Left renal cortex interstitium (tissue), 4 donors: Measurements from ENCODE around the gene COL23A1. TPM values are rescaled to one million over a fixed set of nuclear protein-coding genes. Genes with fewer than 3 reads are reported as not detected.
A peak's percentile ranks its signal among the peaks of the same experiment; 100 is the strongest.

Experiments used
- DNase-seq, 4 donors: peaks; one replicate each; pipeline ENCODE4 v3.0.0-alpha.2; 2013; ENCODE audit warnings: low read depth in 4 of 4, low spot score in 2 of 4, missing footprints in 1 of 4
- polyA plus RNA-seq, 4 donors: library from polyadenylated mRNA; unstranded; fragments of 120-200 nt; gene quantifications; one replicate each; pipeline ENCODE4 v1.2.1, GENCODE V29; 2013; ENCODE audit not compliant: insufficient read length in 4 of 4

COL23A1 gene
- polyA plus RNA-seq, 4 donors: 4.4 to 8.8 (median 8.3) TPM

GRCh38 chr5:178466342-178466741, 123.9 kb downstream of the COL23A1 start:
- no peak for DNase-seq

GRCh38 chr5:178465861-178466288, 124.3 kb downstream of the COL23A1 start:
- DNase-seq: no peak

DNA sequence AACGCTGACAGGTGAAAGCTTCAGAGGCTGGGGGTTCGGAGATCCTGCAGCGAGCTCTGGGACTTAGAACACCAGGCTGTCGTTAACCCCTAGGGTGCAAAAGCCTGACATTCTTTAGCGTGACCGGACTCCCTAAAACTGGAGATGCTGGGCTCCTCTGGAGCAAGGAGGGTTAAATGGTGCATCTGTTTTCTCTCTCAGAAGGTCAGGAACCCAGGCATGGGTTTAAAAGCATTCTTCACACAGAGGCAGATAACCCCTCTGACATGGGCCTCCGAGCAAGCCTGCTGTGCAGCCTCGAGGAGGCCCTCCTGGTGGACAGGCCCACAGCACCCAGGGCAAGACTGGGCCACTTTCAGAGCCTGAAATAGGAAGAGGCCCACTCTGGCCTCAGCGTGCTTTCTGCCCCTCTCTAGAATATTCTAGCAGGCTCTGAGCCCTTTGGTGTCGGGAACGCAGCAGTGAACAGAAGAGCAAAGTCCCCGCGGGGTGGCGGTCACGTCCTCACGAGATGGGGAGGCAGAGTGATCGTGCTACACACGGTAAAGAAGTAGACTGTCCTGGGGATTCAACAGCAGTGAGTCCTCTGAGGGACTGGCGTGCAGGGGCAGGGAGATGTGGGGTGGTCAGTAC, 124.8 kb downstream of the COL23A1 start:
- no peak for DNase-seq

- no peak for DNase-seq
Measured at GRCh38 chr5:178464431-178465048, 125.7 kb downstream of the COL23A1 start.

GRCh38 chr5:178463321-178464155, 126.7 kb downstream of the COL23A1 start:
- no peak for DNase-seq

- peak in 1 of 4 donors; percentile 67 for DNase-seq
Measured at GRCh38 chr5:178462816-178463215, 127.4 kb downstream of the COL23A1 start.

DNA sequence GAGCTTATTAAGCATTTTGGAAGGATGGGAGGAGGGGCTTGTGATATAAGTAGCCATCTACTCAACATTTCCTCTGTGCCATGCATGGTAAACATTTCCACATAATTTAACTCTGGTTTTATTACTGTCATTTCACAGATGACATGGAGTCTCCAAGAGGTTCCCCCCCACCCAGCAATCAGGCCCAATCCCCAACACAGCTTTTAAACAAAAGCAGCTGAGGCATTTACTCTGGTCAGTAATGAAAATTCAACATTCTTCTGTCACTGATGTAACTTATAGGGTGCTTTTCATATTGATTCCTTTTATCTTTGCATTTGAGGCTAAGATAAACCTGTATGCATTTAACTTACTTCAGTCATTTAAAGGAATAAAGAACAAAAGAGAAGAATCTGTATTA, 128.1 kb downstream of the COL23A1 start:
- no peak for DNase-seq

GRCh38 chr5:178461004-178461730, 129.0 kb downstream of the COL23A1 start:
- DNase-seq: peak in 1 of 4 donors; percentile 60

GRCh38 chr5:178460598-178460997, 129.6 kb downstream of the COL23A1 start:
- no peak for DNase-seq

- no peak for DNase-seq
Measured at GRCh38 chr5:178460174-178460573, 130.0 kb downstream of the COL23A1 start.

- no peak for DNase-seq
Measured at GRCh38 chr5:178458140-178458539, 132.1 kb downstream of the COL23A1 start.

GRCh38 chr5:178457471-178457870, 132.7 kb downstream of the COL23A1 start:
- DNase-seq: no peak

DNA sequence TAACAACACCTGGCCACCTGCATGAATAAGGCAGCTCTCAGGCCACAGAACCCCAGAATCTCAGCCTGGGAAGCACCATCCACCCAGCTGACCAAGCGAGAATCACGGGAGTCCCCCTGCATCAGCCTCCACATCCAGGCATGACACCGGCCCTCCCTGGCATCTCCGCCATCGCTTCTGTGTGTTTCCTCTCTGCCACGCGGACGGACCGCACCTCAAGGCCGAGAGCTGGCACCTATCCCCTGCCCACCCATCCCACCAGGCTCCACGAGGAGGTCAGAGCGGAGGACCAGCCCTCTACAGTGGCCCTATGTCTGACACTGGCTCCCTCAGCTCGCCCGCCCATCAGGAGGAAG, 134.7 kb downstream of the COL23A1 start:
- DNase-seq: no peak

GRCh38 chr5:178454821-178455479, 135.2 kb downstream of the COL23A1 start:
- no peak for DNase-seq

- DNase-seq: no peak
Measured at GRCh38 chr5:178454303-178454702, 135.9 kb downstream of the COL23A1 start.

DNA sequence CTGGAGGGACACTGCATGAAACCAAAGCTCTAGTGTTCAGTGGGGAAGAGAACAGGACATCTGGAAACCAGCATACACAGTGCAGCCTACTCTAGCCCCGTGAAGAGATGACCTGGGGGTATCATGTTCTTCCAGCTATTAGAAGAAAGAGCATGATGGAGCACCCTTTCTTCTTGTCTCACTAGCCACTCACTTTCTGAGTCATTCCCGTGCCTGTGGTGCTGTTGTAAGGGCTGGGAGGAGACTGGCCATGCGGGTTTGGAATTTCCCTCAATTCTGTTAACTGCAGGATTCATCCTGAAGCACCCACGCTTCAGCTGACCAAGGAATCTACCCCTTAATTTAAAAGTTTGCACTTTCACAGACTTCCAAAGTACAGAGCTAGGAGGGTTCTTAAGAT, 137.0 kb downstream of the COL23A1 start:
- DNase-seq: no peak

DNA sequence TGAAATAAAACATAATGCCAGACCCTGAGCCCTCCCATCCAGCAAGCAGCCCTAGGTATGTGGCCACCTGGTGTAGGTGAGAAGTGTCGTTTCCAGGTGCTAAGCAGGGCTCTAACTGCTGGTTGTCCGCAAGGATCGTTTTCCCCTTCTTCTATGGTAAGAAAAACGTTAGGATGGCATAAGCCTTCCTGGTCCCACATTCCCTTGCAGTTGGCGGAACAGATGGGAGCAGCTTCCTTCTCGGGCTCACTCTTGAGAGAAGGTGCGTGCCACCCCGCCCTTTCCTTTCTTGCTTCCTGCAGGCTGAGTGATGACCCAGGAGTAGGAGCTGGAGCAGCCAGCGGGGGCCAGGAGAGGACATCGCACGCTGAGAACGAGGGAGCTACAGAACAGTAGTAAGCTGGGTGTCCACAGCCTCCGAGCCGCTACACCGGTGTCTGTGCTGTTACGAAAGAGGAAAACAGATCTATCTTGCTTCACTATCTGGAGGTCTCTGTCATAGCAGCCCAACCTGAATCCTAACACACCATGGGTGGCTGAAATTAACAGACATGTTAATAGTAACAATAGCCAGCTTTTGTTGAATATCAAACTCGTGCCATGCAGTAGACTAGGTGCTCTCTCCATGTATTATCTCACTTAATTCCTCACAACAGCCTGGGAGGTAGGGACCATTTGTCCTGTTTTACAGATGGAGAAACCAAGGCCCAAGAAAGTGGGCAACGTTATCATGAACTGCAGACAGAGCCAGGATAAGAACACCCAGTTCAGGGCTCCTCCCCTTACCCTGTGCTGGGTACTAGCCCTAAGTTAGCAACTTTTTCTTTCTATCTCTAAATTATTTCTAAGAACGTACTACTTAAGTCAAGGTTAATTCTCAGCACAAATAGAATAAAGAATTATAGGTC, 139.8 kb downstream of the COL23A1 start:
- no peak for DNase-seq

- no peak for DNase-seq
Measured at GRCh38 chr5:178449163-178450070, 140.8 kb downstream of the COL23A1 start.
